Measurements from ENCODE around the gene FANCE. TPM values are rescaled to one million over a fixed set of nuclear protein-coding genes. Genes with fewer than 3 reads are reported as not detected.

FANCE gene, protein sequence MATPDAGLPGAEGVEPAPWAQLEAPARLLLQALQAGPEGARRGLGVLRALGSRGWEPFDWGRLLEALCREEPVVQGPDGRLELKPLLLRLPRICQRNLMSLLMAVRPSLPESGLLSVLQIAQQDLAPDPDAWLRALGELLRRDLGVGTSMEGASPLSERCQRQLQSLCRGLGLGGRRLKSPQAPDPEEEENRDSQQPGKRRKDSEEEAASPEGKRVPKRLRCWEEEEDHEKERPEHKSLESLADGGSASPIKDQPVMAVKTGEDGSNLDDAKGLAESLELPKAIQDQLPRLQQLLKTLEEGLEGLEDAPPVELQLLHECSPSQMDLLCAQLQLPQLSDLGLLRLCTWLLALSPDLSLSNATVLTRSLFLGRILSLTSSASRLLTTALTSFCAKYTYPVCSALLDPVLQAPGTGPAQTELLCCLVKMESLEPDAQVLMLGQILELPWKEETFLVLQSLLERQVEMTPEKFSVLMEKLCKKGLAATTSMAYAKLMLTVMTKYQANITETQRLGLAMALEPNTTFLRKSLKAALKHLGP
- polyA plus RNA-seq (2011; rRNA removed) (8.9 and 11.7 TPM in 2 replicates), polyA minus RNA-seq (2011; rRNA and poly(A)+ RNA removed) (7.5 and 10.4 TPM in 2 replicates)

DNA sequence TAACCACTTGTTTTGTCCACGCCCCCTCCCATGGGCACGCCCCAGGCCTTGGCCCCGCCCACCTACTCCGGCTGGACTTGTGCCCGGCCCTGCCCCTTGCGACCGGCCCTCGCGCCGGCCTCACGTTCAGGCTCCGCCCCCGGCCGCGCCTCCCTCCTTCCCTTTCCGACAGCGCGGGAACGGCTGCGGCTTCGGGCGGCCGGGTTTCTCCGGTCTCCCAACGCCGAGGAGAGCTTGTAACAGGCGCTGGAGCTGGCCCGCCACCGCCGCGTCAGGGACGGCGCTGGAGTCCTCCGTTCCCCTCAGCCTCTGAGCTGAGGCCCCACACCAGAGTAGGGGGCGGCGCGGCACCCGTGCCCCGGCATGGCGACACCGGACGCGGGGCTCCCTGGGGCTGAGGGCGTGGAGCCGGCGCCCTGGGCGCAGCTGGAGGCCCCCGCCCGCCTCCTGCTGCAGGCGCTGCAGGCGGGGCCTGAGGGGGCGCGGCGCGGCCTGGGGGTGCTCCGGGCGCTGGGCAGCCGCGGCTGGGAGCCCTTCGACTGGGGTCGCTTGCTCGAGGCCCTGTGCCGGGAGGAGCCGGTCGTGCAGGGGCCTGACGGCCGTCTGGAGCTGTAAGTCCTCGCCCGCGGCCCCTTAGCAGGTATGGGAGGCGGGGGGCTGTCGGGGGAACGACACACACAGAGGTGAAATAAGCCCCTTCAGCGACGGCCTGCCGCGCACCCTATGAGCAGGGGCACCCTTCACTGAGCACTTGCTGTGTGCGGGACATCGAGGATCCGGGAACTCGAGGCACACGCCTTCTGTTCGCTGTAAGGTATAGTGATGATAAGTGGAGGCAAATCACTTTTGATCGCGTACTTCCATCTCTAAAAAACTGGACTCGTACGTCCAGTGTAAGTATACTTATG, at the start of gene FANCE:
Gene FANCE (plus strand): TSS at position 156 of the 908 bp plus-strand sequence. CDS start 208 bp downstream, at position 364.
- ChIA-PET POLR2A (interaction anchor here (0.6 kb wide), 1 partner anchor 19 kb away, joined by 4 read pairs; no protein-coding TSS in a partner anchor), CTCF (interaction anchor here (0.6 to 9.5 kb wide), 10 partner anchors 9 to 661 kb away, joined by 3 to 144 read pairs (median 4); partner anchors contain the start of genes DEF6, PPARD and RPL10A)
- Histone ChIP-seq H3K36me3 (ENCODE audit: control insufficient read depth, insufficient read depth, low read length) (peaks cover 10% of the 10 kb centered on the region), H3K27me3 (ENCODE audit: control insufficient read depth, insufficient read depth, low read length) (no peaks in the 10 kb centered on the region), H3K4me3 (ENCODE audit: low read depth, low read length) (peak within 1 kb of the TSS; percentile 70)
- peak; percentile 61 for DNase-seq (ENCODE audit: low read depth)
- TF ChIP-seq, protein P1, sequence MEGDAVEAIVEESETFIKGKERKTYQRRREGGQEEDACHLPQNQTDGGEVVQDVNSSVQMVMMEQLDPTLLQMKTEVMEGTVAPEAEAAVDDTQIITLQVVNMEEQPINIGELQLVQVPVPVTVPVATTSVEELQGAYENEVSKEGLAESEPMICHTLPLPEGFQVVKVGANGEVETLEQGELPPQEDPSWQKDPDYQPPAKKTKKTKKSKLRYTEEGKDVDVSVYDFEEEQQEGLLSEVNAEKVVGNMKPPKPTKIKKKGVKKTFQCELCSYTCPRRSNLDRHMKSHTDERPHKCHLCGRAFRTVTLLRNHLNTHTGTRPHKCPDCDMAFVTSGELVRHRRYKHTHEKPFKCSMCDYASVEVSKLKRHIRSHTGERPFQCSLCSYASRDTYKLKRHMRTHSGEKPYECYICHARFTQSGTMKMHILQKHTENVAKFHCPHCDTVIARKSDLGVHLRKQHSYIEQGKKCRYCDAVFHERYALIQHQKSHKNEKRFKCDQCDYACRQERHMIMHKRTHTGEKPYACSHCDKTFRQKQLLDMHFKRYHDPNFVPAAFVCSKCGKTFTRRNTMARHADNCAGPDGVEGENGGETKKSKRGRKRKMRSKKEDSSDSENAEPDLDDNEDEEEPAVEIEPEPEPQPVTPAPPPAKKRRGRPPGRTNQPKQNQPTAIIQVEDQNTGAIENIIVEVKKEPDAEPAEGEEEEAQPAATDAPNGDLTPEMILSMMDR (IDR thresholded peaks at IDR 0.05; ENCODE audit: insufficient read depth, low read depth, low read length), result no peak

DNA sequence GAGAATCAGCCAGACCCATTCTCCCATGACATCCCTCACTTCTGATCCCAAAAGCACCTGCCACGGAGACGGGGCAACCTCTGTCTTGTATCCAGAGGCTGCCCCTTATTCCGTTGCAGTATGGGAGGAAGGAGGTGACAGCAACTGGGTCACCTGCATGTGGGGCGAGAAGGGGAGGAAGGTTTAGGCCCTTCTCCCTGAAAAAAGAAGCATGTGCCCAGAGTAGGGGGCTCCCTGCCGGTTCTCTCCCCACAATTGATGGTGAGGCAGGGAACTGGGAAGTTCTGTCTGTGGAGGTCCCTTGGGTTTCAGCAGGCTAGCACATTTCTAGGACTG, 49.3 kb upstream of the FANCE start:
- TF ChIP-seq, protein P1 (IDR thresholded peaks at IDR 0.05; ENCODE audit: insufficient read depth, low read depth, low read length), result no peak
- no peak overlapping the region for H3K4me3 ChIP-seq (ENCODE audit: low read depth, low read length)
- CTCF ChIA-PET, result interaction anchor here (2.1 kb wide), 1 partner anchor 59 kb away, joined by 6 read pairs; no protein-coding TSS in a partner anchor
- no peaks in the 10 kb centered on the region; the same call in 1 of the 2 replicates for H3K36me3 ChIP-seq (ENCODE audit: control insufficient read depth, insufficient read depth, low read length)
- POLR2A ChIA-PET, result no interaction called here
- DNase-seq (ENCODE audit: low read depth), result no peak
- no peaks in the 10 kb centered on the region for H3K27me3 ChIP-seq (ENCODE audit: control insufficient read depth, insufficient read depth, low read length)

DNA sequence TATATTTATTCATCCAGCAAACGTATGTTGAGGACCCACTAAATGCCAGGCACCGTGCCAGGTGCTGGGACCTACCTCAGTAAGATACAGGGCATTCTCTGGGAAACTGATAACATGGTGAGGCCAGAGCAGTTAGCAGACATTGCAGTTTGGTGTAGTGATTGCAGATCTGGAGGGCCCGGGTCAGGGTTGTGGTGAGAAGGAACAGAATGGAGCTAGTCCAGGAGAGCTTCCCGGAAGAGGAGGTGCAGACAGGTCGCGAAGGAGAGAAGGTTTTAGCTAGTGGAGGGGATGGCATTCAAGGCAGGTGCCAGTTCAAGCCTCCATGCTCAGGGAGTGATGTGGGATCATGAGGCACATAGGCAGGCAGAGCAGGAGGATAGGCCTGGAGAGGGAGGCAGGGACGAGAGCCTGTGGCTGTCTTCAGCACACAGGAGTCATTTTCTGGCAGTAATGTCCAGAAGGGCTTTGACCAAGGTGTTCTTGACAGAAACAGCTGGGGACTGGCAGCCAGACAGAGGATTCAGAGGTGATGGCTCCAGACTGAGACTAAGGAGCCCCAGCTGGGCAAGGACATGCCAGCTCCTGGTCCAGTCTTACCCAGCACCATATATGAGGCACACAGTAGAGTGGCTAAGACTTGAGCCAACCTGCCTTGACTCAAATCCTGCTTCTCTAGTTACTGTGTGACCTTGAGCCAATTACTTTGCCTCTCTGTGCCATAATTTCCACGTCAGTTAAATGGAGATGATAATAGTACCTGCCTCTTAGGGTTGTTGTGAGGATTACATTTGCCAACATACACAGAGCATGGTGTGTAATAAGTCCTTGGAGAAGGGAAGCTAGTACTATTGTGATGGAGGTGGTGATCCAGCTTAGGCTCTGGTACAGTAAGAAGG, 48.3 kb upstream of the FANCE start:
- CTCF ChIA-PET, result no interaction called here
- POLR2A ChIA-PET, result no interaction called here
- Histone ChIP-seq H3K27me3 (ENCODE audit: control insufficient read depth, insufficient read depth, low read length) (no peaks in the 10 kb centered on the region), H3K36me3 (ENCODE audit: control insufficient read depth, insufficient read depth, low read length) (no peaks in the 10 kb centered on the region; the same call in 1 of the 2 replicates), H3K4me3 (ENCODE audit: low read depth, low read length) (no peak overlapping the region)
- DNase-seq (ENCODE audit: low read depth), result no peak
- TF ChIP-seq, protein P1 (IDR thresholded peaks at IDR 0.05; ENCODE audit: insufficient read depth, low read depth, low read length), result no peak

DNA sequence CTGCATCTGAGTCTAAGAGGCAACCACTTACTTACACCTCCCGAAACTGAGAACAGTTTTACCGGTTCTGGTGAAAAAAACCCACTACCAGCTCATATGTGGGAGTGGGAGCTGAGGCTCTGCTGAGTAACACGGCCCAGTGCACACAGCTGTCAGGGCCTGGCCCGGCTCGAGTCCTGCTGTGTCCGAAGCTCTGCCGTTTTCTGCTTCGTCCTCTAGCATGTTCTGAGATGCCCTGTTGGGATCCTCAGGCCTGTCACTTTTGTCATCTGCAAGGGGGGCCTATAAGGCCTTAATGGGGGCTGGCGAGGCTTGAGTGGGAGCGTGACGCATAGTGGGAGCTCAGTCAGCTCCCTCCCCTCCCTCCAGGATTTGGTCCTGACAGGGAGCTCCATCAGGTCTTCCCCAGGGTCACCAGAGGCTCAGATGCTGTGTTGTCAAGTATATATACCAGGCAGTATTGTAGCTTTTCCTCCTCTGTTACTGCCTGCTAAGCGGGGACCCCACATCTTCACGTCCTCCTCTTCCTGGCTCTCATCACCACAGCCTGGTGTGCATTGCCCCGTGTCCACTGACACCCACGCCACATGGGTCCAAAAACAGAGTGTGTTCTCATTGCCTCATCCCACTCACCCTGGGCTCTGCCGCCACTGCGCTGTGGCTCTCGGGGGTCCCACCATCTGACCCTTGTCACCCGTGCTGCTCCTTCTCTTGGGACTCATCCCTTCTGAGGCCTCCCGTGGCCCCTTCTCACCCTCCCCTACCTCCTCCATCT, 45.2 kb upstream of the FANCE start:
- POLR2A ChIA-PET, result no interaction called here
- Histone ChIP-seq H3K36me3 (ENCODE audit: control insufficient read depth, insufficient read depth, low read length) (peaks cover 3% of the 10 kb centered on the region), H3K4me3 (ENCODE audit: low read depth, low read length) (no peak overlapping the region), H3K27me3 (ENCODE audit: control insufficient read depth, insufficient read depth, low read length) (no peaks in the 10 kb centered on the region)
- TF ChIP-seq, protein P1 (IDR thresholded peaks at IDR 0.05; ENCODE audit: insufficient read depth, low read depth, low read length), result no peak
- CTCF ChIA-PET, result interaction anchor here (0.9 to 3.1 kb wide), 3 partner anchors 8 to 15 kb away, joined by 3 to 13 read pairs (median 8); no protein-coding TSS in a partner anchor
- no peak for DNase-seq (ENCODE audit: low read depth)

Data from BJ (cell line).